Kidney (tissue), 14 donors: Measurements from ENCODE around the gene THRB. TPM values are rescaled to one million over a fixed set of nuclear protein-coding genes. Genes with fewer than 3 reads are reported as not detected.

Experiments used
- DNase-seq, 5 donors: peaks; one replicate each; pipeline ENCODE4 v3.0.0-alpha.2; 2013 to 2020
- FAIRE-seq: peaks from 2 replicates; lab custom pipeline; 2012; peaks lifted over from hg19 to GRCh38; lab: Jason Lieb, UNC
- H3K27ac ChIP-seq, 2 donors: one replicate each; pipeline ENCODE4 v1.7.0; 2013; ENCODE audit warnings: low read depth in 2 of 2, low read length in 2 of 2, inconsistent platforms in 1 of 2
- H3K27me3 ChIP-seq: one replicate; pipeline ENCODE4 v1.7.1; 2013; ENCODE audit warnings: low read length, inconsistent platforms; ENCODE audit not compliant: control insufficient read depth, insufficient read depth
- H3K36me3 ChIP-seq, 3 donors: one replicate each; pipeline versions ENCODE4 v1.7.0 to v1.7.1; 2013; ENCODE audit warnings: low read length in 3 of 3, control low read depth in 1 of 3, inconsistent platforms in 1 of 3; ENCODE audit not compliant: insufficient read depth in 3 of 3, control insufficient read depth in 2 of 3
- H3K4me1 ChIP-seq, 3 donors: one replicate each; pipeline versions ENCODE4 v1.7.0 to v1.7.1; 2013; ENCODE audit warnings: low read length in 3 of 3, inconsistent platforms in 1 of 3, low read depth in 1 of 3; ENCODE audit not compliant: control insufficient read depth in 2 of 3, insufficient read depth in 2 of 3
- H3K4me3 ChIP-seq, 3 donors: one replicate each; pipeline versions ENCODE4 v1.7.0 to v1.8.1; 2013; ENCODE audit warnings: low read length in 3 of 3, control low read depth in 1 of 3, inconsistent platforms in 1 of 3
- H3K9ac ChIP-seq, 3 donors: one replicate each; pipeline versions ENCODE4 v1.7.0 to v1.7.1; 2013; ENCODE audit warnings: low read length in 3 of 3, control low read depth in 1 of 3, inconsistent platforms in 1 of 3
- H3K9me3 ChIP-seq, 3 donors: one replicate each; pipeline versions ENCODE4 v1.7.0 to v1.7.1; 2013; ENCODE audit warnings: low read length in 3 of 3, control low read depth in 1 of 3, inconsistent platforms in 1 of 3; ENCODE audit not compliant: control insufficient read depth in 2 of 3, insufficient read depth in 1 of 3
- intact Hi-C: fragments of 100-400 bp; cut with DNase I; formaldehyde crosslinking; loops from one replicate; pipeline ENCODE4 v1.11.1; 2022
- polyA plus RNA-seq: library from polyadenylated mRNA; stranded (reverse); fragments of 350-450 nt; fragmentation: Illumina TruSeq; extraction: RNeasy Lipid Tissue Mini Kit (QIAGEN cat#74804); gene quantifications from one replicate; pipeline ENCODE4 v1.2.3, GENCODE V29; 2014; ENCODE audit warnings: low read depth, low replicate concordance; ENCODE audit not compliant: insufficient read depth
- total RNA-seq: library from RNA; stranded (reverse); fragmentation: NEBNext Ultra II Directional; extraction: Animal tissue kit (Norgen Biotek cat#: 25700); gene quantifications from one replicate; pipeline ENCODE4 v1.2.1, GENCODE V29; 2021
- TF ChIP-seq, protein P1 (sequence below): IDR thresholded peaks from 3 replicates; pipeline ENCODE4 v1.5.1; 2012; ENCODE audit warnings: mild to moderate bottlenecking, moderate library complexity, borderline replicate concordance; ENCODE audit not compliant: insufficient read depth; ENCODE audit errors: extremely low read depth
- donor health status: control.
- donor health status: control.
- donor health status: control.
- donor health status: control.
- donor health status: control.
- donor health status: DM: yes; HTN: yes; CAD: no.
- donor health status: Normal renal cell carcinoma (clear cell type).

Gene THRB
- total and polyA plus RNA-seq, 2 donors from 2014 or later = 4.5 to 17.2 TPM

DNA sequence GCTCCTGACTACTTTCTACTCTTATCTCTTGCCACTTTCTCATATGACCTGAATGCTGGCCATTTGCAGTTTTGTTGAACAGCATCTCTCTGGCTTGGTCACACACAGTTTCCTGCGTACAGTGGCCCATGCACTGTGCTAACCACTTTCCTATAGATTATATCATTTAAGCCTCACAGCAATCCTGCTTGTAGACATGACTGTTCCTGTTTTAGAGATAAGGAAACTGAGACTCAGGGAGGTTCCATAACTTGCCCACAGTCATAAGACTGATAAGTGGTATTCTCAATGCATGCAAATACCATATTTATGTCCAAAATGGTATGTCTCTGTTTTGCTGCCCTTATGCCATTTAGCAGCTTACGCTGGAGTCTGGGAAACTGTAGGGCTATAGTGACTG, 320.0 kb downstream of the THRB start:
- Histone ChIP-seq H3K27ac (no peak overlapping the region), H3K27me3 (no peaks in the 10 kb centered on the region), H3K36me3 (no peaks in the 10 kb centered on the region), H3K9ac (no peak overlapping the region), H3K9me3 (no peaks in the 10 kb centered on the region), H3K4me1 (no peaks in the 10 kb centered on the region), H3K4me3 (no peak overlapping the region)
- TF ChIP-seq, protein P1, sequence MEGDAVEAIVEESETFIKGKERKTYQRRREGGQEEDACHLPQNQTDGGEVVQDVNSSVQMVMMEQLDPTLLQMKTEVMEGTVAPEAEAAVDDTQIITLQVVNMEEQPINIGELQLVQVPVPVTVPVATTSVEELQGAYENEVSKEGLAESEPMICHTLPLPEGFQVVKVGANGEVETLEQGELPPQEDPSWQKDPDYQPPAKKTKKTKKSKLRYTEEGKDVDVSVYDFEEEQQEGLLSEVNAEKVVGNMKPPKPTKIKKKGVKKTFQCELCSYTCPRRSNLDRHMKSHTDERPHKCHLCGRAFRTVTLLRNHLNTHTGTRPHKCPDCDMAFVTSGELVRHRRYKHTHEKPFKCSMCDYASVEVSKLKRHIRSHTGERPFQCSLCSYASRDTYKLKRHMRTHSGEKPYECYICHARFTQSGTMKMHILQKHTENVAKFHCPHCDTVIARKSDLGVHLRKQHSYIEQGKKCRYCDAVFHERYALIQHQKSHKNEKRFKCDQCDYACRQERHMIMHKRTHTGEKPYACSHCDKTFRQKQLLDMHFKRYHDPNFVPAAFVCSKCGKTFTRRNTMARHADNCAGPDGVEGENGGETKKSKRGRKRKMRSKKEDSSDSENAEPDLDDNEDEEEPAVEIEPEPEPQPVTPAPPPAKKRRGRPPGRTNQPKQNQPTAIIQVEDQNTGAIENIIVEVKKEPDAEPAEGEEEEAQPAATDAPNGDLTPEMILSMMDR = no peak
- DNase-seq = no peak
- no peak for FAIRE-seq
- intact Hi-C loops = no loop called here

DNA sequence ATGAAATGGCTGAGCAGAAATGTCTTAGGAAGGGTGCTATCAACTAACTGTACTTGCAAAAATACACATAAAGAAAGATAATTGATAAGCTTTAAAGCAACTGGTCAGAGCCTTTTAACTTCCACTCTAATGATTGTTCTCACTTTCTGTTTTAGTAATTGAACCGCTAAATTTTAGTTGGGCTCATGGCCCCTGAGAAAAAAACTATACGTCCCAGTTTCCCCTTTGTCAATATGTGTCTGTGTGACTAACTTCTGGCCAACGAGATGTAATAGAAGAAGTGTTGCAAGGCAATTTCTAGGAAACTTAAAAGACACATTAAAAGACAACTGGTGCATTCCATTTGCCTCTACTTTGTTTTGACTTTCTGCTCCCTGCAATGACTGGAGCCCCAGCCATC, 325.7 kb downstream of the THRB start:
- TF ChIP-seq, protein P1 = no peak
- intact Hi-C loops = no loop called here
- Histone ChIP-seq H3K4me1 (no peaks in the 10 kb centered on the region), H3K36me3 (no peaks in the 10 kb centered on the region), H3K9me3 (no peaks in the 10 kb centered on the region), H3K27me3 (no peaks in the 10 kb centered on the region), H3K27ac (no peak overlapping the region), H3K9ac (no peak overlapping the region), H3K4me3 (no peak overlapping the region)
- FAIRE-seq (no peak), DNase-seq (no peak)

DNA sequence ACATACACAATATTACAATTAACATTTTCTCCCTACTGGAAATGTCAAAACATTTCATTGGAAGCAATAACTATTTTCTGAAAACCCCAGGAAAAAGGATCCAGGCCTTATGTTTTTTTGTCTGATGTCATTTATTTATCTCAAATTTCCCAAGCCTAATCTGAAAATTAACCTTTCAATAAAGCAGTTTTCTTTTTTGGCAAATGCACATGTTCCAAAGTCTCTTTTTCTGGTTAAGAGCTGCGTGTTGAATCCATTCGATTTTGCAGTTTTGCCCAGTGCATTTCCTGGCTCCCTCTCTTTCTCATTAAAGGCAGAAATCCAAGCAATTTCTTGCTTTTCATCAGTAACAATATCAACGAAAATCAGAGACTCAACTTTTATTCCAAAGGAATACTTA, 327.2 kb downstream of the THRB start:
- DNase-seq = no peak
- H3K9ac ChIP-seq = no peak overlapping the region

More for the DNA sequence above, 327.2 kb downstream of the THRB start:
- Histone ChIP-seq H3K9me3 (no peaks in the 10 kb centered on the region), H3K36me3 (no peaks in the 10 kb centered on the region), H3K4me1 (no peaks in the 10 kb centered on the region), H3K4me3 (no peak overlapping the region), H3K27me3 (no peaks in the 10 kb centered on the region), H3K27ac (no peak overlapping the region)
- intact Hi-C loops = no loop called here
- TF ChIP-seq, protein P1 = no peak
- FAIRE-seq = no peak
